Measurements from ENCODE around the gene SETD9. TPM values are rescaled to one million over a fixed set of nuclear protein-coding genes. Genes with fewer than 3 reads are reported as not detected.

Gene SETD9
- total and polyA plus RNA-seq, 9 of the 15 experiments (the other 6 are each of a cell fraction or from before 2014, with no cell fraction given), result 10.8 to 32.6 (median 19.8) TPM

DNA sequence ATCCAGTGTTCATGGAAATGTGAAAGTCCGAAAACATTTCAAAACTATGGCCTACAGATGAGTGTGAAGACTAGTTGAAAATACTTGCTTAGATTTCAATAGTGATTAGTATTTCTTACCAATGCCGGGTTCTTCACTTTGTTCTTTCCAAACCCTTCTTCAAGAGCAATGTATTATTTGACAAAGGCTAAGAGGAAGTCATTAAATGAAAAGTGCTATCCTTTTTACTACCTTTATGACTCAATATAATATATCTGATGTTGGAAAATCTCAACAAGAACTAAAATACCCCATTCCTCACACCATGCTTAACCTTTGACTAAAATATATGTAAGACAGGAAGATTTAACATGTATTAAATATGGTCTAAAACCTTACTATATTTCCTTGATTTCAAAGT, 49.2 kb downstream of the SETD9 start:
- Histone ChIP-seq H2AFZ (ENCODE audit: low read depth, low read length) (no peak overlapping the region), H3K4me3 (no peak overlapping the region), H3K9me3 (replicated peaks; ENCODE audit: control insufficient read depth, insufficient read depth, low read depth, low read length) (no peaks in the 10 kb centered on the region), H3K36me3 (ENCODE audit: control insufficient read depth, insufficient read depth, low read length) (no peaks in the 10 kb centered on the region), H3K4me1 (replicated peaks in 1 of 2; ENCODE audit: control insufficient read depth in 2 of 2, insufficient read depth in 2 of 2, low read length in 2 of 2) (no peaks in the 10 kb centered on the region), H3K9me1 (ENCODE audit: control insufficient read depth, insufficient read depth, low read length) (no peaks in the 10 kb centered on the region), H4K20me1 (replicated peaks; ENCODE audit: control insufficient read depth, insufficient read depth, low read length) (no peaks in the 10 kb centered on the region), H3K4me2 (ENCODE audit: insufficient read depth, low read length) (no peak overlapping the region), H3K9ac (ENCODE audit: insufficient read depth in 1 of 2, low read depth in 2 of 2, low read length in 2 of 2) (no peak overlapping the region), H3K79me2 (ENCODE audit: control insufficient read depth, insufficient read depth, low read length) (no peaks in the 10 kb centered on the region), H3K27ac (ENCODE audit: extremely low read depth, low read depth, low read length) (no peak overlapping the region), H3K27me3 (ENCODE audit: control insufficient read depth in 2 of 2, insufficient read depth in 2 of 2, low read length in 2 of 2) (peaks cover 12 to 19% of the 10 kb centered on the region in 2 experiments)
- DNase-seq (ENCODE audit: extremely low read depth in 1 of 4, low spot score in 3 of 4) (no peak), ATAC-seq (no peak), FAIRE-seq (no peak)
- ChIA-PET POLR2A (no interaction called here), CTCF (ENCODE audit: low intra/inter-chr PET ratio) (no interaction called here)
- 0% methylated on average over 2 of the region's 2 CpGs for WGBS (ENCODE audit: insufficient coverage, low coverage, missing lambda C conversion rate)
- no peak for TF ChIP-seq NFATC3 (IDR thresholded peaks at IDR 0.05)
- TF ChIP-seq NR4A1 (CRISPR knock-in tag; IDR thresholded peaks at IDR 0.05), result no peak
- TF ChIP-seq NR4A1 (tag; IDR thresholded peaks at IDR 0.05), result no peak
- TF ChIP-seq ZFPM2 (CRISPR knock-in tag; IDR thresholded peaks at IDR 0.05), result no peak
- TF ChIP-seq ZNF184 (CRISPR knock-in tag; IDR thresholded peaks at IDR 0.05), result no peak
- intact Hi-C loops (cut with micrococcal nuclease), result no loop called here
- no TSS peak for BruUV-seq (replicated peaks)
- in situ Hi-C loops (cut with MboI), result no loop called here

DNA sequence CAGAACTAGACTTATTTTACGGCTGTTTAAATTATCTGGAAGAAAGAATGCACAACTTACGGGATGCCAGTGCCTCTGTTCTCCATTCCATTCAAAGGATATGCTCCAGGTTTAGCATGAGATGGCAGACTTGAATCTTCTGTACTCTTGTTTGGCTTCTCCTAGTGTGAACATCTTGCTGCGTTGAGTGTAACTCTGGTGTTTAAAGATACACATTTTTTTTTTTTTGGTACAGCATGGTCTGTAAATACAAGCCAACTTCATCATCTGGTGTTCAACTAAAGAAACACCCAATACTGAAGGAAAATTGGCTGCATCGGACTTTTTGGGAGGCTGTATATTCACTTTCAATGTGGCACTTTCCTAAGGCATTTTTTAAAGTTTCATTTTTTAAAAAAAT, 49.9 kb downstream of the SETD9 start:
- Histone ChIP-seq H3K9ac (ENCODE audit: insufficient read depth in 1 of 2, low read depth in 2 of 2, low read length in 2 of 2) (no peak overlapping the region), H3K4me1 (replicated peaks in 1 of 2; ENCODE audit: control insufficient read depth in 2 of 2, insufficient read depth in 2 of 2, low read length in 2 of 2) (no peaks in the 10 kb centered on the region), H3K27ac (ENCODE audit: extremely low read depth, low read depth, low read length) (no peak overlapping the region), H3K9me1 (ENCODE audit: control insufficient read depth, insufficient read depth, low read length) (no peaks in the 10 kb centered on the region), H2AFZ (ENCODE audit: low read depth, low read length) (no peak overlapping the region), H3K4me2 (ENCODE audit: insufficient read depth, low read length) (no peak overlapping the region), H3K4me3 (no peak overlapping the region), H3K9me3 (replicated peaks; ENCODE audit: control insufficient read depth, insufficient read depth, low read depth, low read length) (no peaks in the 10 kb centered on the region), H4K20me1 (replicated peaks; ENCODE audit: control insufficient read depth, insufficient read depth, low read length) (no peaks in the 10 kb centered on the region), H3K79me2 (ENCODE audit: control insufficient read depth, insufficient read depth, low read length) (no peaks in the 10 kb centered on the region), H3K36me3 (ENCODE audit: control insufficient read depth, insufficient read depth, low read length) (no peaks in the 10 kb centered on the region), H3K27me3 (ENCODE audit: control insufficient read depth in 2 of 2, insufficient read depth in 2 of 2, low read length in 2 of 2) (peaks cover 9 to 19% of the 10 kb centered on the region in 2 experiments; a peak in 4 of 5 replicates)
- POLR2A ChIA-PET, result no interaction called here
- ATAC-seq (no peak), FAIRE-seq (no peak), DNase-seq (ENCODE audit: extremely low read depth in 1 of 4, low spot score in 3 of 4) (no peak)
- intact Hi-C loops (cut with micrococcal nuclease), result no loop called here
- TF ChIP-seq ZNF780A (CRISPR knock-in tag; IDR thresholded peaks at IDR 0.05), result no peak
- no peak for TF ChIP-seq RNF2 (IDR thresholded peaks at IDR 0.05)
- TF ChIP-seq CBFB (CRISPR knock-in tag; IDR thresholded peaks at IDR 0.05), result no peak
- no peak for TF ChIP-seq ZNF174 (CRISPR knock-in tag; IDR thresholded peaks at IDR 0.05)
- no peak for TF ChIP-seq SRSF7 (optimal IDR thresholded peaks at IDR 0.05; ENCODE audit: low read depth, low read length)
- no peak for TF ChIP-seq FIP1L1 (IDR thresholded peaks at IDR 0.05; ENCODE audit: low read depth, low read length, poor library complexity, severe bottlenecking)
- TF ChIP-seq ZKSCAN1 (IDR thresholded peaks at IDR 0.05; ENCODE audit: low read depth, low read length), result no peak
- no peak for TF ChIP-seq ARHGAP35 (IDR thresholded peaks at IDR 0.05; ENCODE audit: partially characterized antibody)
- TF ChIP-seq, protein P1, sequence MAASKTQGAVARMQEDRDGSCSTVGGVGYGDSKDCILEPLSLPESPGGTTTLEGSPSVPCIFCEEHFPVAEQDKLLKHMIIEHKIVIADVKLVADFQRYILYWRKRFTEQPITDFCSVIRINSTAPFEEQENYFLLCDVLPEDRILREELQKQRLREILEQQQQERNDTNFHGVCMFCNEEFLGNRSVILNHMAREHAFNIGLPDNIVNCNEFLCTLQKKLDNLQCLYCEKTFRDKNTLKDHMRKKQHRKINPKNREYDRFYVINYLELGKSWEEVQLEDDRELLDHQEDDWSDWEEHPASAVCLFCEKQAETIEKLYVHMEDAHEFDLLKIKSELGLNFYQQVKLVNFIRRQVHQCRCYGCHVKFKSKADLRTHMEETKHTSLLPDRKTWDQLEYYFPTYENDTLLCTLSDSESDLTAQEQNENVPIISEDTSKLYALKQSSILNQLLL (CRISPR knock-in tag; IDR thresholded peaks at IDR 0.05; ENCODE audit: borderline replicate concordance), result no peak
- TF ChIP-seq NONO (IDR thresholded peaks at IDR 0.05; ENCODE audit: low read depth in 2 of 2, low read length in 1 of 2), result no peak
- TF ChIP-seq PRMT5 (CRISPR knock-in tag; IDR thresholded peaks at IDR 0.05), result no peak
- 2% methylated on average over 4 of the region's 4 CpGs for WGBS (ENCODE audit: insufficient coverage, low coverage, missing lambda C conversion rate)
- no TSS peak for BruUV-seq (replicated peaks)
- in situ Hi-C loops (cut with MboI), result no loop called here
- CTCF ChIA-PET (ENCODE audit: low intra/inter-chr PET ratio), result no interaction called here

All from K562 (cell line).